GM12872 (cell line): ENCODE data around the gene VWA7.

Experiments
- TF ChIP-seq, protein P1 (sequence below): IDR thresholded peaks from 3 replicates; pipeline ENCODE4 v1.5.1; 2011; ENCODE audit warnings: low read depth, mild to moderate bottlenecking, low read length, moderate library complexity; ENCODE audit not compliant: insufficient read depth

The VWA7 gene

DNA sequence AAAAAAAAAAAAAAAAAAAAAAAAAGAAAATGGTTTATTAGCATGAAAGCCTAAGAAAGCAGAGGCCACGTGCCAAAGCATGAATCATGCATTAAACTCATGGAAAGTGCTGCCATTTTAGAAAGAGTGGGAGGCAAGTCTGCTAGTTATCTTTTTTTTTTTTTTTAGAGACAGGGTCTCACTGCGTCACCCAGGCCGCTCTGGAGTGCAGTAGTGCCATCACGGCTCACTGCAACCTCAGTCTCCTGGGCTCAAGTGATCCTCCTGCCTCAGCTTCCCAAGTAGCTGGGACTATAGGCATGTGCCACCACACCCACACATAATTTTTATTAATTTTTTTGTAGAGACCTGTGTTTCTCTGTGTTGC lies 5.2 kb downstream of the VWA7 start:
- TF ChIP-seq, protein P1, sequence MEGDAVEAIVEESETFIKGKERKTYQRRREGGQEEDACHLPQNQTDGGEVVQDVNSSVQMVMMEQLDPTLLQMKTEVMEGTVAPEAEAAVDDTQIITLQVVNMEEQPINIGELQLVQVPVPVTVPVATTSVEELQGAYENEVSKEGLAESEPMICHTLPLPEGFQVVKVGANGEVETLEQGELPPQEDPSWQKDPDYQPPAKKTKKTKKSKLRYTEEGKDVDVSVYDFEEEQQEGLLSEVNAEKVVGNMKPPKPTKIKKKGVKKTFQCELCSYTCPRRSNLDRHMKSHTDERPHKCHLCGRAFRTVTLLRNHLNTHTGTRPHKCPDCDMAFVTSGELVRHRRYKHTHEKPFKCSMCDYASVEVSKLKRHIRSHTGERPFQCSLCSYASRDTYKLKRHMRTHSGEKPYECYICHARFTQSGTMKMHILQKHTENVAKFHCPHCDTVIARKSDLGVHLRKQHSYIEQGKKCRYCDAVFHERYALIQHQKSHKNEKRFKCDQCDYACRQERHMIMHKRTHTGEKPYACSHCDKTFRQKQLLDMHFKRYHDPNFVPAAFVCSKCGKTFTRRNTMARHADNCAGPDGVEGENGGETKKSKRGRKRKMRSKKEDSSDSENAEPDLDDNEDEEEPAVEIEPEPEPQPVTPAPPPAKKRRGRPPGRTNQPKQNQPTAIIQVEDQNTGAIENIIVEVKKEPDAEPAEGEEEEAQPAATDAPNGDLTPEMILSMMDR: no peak

DNA sequence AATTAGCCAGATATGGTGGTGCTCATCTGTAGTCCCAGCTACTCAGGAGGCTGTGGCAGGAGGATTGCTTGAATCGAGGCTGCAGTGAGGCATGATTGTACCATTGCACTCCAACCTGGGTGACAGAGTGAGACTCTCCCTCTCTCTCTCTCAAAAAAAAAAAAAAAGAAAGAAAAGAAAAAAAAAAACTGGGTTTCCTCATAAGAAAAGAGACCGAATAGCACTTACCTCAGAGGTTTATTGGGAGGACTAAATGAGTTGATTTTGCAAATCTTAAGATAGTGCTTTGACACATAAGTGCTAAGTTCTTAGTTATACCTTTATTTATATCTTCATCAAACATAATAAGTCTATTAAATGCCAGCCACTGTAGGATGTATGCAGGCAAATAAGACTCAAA lies 6.3 kb downstream of the VWA7 start:
- TF ChIP-seq, protein P1: no peak

DNA sequence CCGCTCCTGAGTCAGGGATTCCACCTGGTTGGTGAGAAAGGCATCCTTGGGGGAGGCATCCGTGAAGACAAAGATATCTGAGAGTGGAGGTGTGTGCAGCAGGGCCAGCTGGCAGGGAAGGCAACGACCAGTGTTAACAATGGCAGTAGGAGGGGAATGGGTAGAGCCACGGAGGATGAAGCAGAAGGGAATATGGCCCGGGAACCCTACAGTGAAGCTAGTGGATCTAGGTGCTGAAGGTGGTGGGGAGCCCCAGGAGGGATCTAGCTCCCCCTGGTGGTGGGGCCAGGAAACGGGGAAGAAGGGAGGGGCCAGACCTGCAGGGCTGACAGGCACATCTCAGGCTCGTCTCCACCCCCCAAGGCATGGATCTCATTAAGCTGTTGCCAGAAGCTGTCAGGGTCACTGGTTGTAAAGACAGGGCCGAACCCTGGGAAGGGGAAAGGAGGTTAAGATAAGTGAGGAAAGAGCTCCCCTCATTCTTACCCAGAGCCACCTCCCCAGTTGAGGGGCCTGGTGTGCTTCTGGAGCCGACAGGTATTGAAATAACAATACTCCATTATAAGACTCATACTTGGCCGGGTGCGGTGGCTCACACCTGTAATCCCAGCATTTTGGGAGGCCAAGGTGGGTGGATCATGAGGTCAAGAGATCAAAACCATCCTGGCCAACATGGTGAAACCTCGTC lies 7.3 kb downstream of the VWA7 start:
- TF ChIP-seq, protein P1: peak; percentile 95

DNA sequence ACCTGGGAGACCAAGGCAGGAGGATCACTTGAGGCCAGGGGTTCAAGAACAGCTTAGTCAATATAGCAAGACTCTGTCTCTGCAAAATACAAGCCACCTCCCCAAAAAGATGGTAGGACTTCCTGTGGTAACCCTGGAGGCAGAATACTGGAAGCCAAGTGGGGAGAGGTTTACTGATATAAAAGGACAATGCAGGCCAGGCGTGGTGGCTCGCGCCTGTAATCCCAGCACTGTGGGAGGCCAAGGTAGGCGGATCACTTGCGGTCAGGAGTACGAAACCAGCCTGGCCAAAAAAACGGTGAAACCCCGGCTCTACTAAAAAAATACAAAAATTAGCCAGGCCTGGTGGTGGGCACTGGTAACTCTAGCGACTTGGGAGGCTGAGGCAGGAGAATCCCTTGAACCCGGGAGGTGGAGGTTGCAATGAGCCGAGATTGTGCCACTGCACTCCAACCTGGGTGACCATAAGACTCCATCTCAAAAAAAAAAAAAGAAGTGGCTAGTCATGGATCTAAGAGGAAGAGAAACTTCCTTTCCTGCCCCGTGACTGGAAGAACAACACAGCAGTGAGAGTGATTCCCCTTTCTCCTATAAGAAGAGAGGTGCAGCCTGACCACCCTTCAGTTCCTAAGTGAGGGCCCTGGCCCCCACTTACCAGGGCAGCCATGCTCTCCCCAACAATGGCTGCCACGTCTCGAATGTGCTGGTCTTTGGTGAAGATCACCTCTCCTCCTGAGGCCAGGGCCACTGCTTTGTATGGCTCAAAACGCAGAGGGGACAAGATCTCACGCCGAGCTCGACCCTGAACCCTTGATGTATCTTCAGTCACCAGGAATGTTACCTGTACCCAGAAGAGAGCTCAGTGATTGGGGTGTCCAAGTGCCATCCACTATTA lies 8.5 kb downstream of the VWA7 start:
- TF ChIP-seq, protein P1: no peak

DNA sequence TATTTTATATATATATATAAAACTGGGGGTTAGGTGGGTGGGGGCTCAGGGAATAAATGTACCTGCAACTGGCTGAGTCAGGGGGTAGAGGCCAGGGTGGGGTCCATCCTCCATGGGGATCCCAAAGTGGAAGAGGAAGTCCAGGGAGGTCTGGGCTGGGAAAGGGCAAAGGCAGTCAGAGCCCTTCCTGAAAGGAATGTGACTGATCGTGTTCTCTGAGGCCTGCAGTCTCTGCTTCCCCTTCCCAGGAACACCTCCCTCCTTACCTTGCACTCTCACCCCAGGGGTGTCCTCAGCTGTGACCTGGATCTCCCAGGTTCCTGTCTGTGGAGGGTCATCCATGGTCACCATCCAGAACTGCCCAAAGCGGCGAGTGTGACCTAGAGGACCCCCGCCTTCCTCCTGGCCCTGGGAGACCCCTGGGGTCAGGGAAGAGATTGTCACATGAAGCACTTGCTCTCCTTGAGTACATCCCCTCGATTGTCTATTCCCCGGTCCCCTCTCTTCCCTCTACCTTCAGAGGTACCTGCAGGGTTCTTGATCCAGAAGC lies 10.0 kb downstream of the VWA7 start:
- TF ChIP-seq, protein P1: no peak

DNA sequence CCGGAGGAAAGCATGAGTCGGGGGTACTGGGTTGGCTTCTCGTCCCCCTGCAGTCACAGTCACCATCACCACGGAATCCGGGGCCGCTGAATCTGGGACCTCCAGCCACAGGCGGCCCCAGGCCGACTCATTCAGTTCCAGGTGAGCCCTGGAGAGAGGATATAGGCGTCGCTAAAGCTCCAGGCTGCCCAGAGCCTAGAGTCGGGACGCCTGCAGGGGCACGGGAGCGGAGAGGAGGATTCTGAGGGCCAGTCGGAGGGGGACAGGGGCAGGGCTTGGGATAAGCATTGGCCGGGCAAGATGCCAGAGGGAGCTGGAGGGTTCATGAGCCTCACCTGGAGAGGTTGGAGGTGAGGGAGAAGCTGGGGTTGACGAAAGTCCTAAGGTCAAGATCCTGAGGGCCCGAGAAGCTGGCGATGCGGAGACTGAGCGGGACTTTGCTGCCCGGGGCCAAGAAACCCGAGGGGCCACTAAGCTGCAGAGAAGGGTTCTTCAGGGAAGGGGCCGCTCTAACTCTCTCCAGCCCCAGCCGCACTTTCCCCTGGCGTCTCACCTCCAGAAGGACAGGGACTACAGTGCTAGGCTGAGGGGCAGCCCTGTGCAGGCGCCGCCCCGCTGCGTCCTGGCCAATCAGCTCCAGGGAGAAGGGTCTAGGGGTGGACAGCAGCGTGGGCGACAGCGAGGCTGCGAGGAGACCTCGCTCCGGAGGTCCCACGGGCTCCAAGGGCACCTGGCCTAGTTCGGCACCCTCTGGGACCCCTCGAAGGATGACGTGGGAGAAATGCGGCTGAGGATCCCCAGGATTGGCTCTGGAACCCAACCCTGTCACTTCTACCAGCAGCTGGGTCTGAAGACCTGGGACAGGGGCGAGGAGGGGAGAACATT lies 11.0 kb downstream of the VWA7 start:
- TF ChIP-seq, protein P1: no peak

DNA sequence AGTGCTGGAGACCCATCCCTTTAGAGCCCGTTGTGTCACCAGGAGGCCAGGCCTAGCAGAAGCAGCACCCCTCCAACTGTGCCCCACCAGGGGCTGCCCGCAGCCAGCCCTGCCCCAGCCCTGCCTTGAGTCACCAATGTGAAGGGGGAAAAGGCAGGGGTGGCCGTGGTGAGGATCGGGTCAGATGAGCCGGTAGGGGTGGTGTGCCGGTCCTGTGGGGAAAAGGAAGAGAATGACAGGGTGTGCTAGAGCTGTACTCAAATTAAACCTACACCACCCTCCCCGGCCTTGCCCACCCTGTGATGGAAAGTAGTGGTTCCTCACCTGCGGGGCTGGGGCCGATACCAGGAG lies 11.6 kb downstream of the VWA7 start:
- TF ChIP-seq, protein P1: no peak
